GM21360 (cell line): Measurements from ENCODE around the gene PLA2G2A.

Source experiments
- ATAC-seq: cut with Tn5 transposase; IDR thresholded peaks from one replicate; pipeline ENCODE4 v1.9.1; 2021; ENCODE audit warnings: mild to moderate bottlenecking, moderate library complexity; ENCODE audit not compliant: unreplicated experiment

The PLA2G2A gene

GRCh38 chr1:19974822-19975416 is 4.5 kb downstream of the PLA2G2A start:
- ATAC-seq, result no peak

- ATAC-seq, result no peak
Observed at GRCh38 chr1:19973616-19974015, 5.8 kb downstream of the PLA2G2A start.

GRCh38 chr1:19971664-19972063 is 7.8 kb downstream of the PLA2G2A start:
- no peak for ATAC-seq

DNA sequence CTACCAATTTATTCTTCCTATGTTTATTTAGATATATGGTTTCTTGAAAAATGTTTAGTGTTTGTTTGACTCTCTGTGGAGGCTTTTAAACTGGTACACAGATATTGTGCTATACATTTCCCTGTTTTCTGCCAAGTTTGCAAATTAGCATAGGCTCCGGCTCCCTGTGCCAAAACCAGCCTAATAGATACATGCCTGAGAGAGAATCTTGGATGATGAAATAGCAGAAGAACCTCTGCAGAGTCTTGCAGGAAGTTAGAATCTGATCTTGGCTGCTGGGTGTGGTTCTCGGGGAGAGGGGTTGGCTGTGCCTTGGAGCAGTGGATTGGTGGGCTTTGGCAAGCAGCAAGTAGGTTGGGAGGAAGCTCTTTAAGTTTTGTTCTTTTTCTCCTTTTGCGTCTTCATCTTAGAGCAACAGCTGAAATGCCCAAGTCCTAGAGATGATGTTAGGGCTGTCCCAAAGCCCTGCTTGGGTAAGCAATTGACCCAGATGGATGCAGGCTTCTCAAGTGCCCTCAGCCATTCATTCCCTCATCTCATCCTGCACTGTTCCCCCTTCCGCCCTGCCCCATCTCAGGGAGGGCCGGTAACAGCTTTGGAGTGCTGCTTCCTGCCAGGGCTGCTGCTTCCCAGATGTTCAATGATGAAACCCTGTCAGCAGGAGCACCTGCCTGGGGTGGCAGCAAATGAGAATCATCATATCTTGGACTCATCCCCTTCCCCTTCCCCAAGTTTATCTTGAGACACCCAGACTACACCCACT is 9.3 kb downstream of the PLA2G2A start:
- ATAC-seq, result no peak

DNA sequence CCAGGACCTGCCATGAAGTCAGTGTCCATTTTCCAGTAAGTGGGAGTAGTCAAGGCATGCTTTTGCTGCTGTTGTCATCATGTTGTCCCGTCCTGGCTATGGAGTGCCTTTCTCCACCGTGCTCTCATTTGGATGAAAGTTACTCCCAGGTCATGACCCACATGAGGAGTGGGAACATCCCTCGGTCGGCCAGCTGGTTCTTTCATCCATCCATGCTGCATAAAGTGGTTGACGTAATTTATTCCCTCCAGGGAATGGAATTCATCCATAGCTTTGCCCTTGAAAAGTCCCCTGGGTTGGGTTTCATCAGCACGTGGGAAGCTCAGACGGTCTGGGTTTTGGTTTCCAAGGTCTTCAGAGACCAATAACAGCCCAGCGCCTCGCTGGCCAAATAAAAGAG is 11.6 kb downstream of the PLA2G2A start:
- ATAC-seq, result no peak

- ATAC-seq, result no peak
Observed at GRCh38 chr1:19964542-19964941, 14.9 kb downstream of the PLA2G2A start.

DNA sequence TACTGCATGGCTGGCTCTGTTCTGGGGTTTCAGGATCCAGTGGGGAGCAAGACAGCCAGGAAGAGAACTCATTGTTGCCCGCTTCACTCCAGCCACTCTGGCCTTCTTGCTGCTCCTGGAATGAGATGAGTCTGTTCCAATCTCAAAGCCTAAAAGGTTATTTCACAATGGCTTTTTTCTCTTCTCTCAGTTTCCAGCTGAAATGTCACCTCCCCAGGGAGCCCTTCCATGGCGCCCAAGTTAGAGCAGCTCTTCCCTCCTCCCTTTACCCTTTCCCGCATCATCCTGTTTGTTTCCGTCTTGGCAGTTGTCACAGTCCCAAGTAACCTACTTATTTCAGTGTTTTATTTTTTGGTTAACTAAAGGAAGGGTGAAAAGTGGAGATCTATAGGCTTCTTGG is 15.8 kb downstream of the PLA2G2A start:
- no peak for ATAC-seq

GRCh38 chr1:19960591-19960990 is 18.8 kb downstream of the PLA2G2A start:
- no peak for ATAC-seq

DNA sequence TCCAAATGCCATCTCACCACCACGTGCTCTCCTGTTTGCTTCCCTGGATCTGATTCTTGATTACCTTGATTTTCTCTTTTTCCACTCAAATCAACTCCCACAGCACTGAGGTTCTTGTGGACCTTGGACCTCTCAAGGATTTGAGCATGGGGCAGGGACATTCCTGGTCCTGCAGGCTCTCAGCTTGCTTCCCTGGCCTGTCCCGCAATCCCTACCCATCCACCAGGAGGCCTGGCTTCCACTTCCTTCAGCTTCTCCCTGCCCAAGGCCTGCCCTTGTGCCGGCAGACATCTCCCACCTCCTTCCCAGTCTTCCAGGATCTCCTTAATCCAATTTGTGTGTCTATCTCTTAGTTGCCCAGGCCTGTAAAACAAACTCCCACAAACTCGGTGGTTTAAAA is 21.6 kb downstream of the PLA2G2A start:
- no peak for ATAC-seq

DNA sequence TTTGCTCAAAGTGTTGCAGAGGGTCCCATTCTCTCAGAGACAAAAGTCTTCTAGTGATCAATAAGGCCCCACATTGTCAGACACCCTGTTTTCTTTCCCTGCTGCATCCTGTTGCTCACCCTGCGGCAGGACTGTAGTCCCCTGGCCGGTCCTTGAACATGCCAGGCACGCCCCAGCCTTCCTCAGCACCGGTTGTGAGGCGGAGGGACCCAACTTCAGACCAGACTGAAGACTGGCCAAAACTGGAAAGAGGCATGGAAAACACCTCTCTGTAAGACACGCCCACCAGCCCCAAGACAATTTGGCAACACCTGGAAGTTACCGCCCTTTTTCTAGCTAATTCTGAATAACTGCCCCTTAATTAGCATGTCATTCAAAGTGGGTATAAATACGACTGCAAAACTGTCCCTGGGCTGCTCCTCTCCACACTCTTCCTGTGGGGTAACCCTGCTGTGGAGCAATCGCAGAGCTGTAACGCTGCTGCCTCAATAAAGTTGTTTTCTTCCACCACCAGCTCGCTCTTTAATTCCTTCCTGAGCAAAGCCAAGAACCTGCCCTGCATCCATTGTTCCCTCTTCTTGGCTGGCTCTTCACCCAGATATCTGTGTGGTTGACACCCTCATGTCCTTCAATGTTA is 23.8 kb downstream of the PLA2G2A start:
- no peak for ATAC-seq

GRCh38 chr1:19954059-19954458 is 25.4 kb downstream of the PLA2G2A start:
- no peak for ATAC-seq

- no peak for ATAC-seq
Observed at GRCh38 chr1:19949016-19949415, 30.4 kb downstream of the PLA2G2A start.

DNA sequence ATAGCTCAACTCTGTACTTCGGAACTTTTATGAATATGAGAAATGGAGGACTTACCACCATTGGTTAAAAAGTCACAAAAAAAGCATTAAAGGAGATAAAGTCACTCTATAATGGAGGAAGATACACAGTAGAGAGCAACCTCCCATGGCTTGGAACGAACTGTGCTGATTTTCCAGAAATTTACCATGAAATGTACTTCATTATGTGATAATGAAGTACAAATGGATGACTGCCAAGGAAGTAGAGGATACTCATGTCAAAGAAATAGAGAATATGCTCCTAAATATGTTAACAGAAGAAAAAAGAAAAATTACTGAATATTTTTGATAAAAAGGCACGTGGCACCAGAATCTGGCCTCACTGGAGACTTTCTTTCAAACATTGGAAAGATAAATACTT is 32.4 kb downstream of the PLA2G2A start:
- no peak for ATAC-seq

DNA sequence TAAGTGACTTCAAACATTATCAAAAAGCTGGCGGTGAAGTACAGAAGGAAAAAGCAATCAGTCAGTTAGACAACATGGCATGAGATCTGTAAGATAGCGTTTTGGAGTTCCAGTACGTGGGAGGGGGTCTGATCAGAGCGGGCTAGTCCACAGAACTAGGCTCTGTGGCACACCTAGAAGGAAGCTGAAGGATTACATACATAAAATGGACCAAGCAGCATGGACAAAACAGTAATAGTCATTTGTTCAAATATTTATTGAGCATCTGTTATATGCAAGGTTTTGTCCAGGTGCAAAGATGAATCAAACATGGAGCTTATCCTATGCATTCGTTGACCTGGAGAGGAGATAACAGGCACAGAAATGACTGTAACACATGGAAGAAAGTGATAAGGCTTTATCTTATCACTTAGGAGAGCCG is 33.1 kb downstream of the PLA2G2A start:
- no peak for ATAC-seq

- ATAC-seq, result no peak
Observed at GRCh38 chr1:19945914-19946313, 33.5 kb downstream of the PLA2G2A start.

DNA sequence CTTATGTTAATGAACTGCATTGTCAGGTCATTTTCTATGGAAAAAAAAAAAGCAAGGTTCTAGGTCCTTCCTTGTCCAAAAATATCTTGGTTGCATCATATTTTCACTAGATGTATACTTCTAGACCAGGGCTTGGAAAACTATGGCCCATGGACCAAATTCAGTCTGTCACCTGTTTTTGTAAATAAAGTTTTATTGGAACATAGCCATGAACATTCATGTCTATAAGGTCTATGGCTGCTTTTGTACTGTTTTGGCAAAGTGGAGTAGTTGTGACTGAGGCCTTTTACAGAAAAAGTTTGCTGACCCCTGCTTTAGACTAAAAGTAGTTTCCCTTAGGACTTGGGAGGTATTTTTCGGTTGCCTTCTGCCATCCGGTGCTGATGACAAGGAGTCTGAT is 36.8 kb downstream of the PLA2G2A start:
- no peak for ATAC-seq

DNA sequence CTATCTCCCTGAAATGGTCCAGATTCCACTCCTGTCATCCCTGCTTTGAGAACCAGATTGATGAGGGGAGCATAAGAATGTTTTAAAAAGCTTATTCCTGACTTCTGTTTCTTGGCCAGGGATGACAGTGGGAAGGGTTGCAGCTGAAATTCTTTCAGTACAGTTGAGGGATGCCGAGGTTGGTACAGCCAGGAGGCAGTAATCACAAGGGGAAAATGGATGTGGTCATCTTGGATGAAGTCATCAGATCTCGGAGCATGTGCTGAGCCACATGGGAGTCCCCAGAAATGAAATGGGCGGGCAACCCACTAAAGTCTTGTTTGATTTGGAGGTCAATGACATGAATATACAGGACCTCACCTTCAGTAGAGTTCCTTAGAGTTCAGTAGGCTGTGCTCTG is 37.3 kb downstream of the PLA2G2A start:
- ATAC-seq, result no peak

GRCh38 chr1:19941206-19941568 is 38.2 kb downstream of the PLA2G2A start:
- ATAC-seq, result no peak

DNA sequence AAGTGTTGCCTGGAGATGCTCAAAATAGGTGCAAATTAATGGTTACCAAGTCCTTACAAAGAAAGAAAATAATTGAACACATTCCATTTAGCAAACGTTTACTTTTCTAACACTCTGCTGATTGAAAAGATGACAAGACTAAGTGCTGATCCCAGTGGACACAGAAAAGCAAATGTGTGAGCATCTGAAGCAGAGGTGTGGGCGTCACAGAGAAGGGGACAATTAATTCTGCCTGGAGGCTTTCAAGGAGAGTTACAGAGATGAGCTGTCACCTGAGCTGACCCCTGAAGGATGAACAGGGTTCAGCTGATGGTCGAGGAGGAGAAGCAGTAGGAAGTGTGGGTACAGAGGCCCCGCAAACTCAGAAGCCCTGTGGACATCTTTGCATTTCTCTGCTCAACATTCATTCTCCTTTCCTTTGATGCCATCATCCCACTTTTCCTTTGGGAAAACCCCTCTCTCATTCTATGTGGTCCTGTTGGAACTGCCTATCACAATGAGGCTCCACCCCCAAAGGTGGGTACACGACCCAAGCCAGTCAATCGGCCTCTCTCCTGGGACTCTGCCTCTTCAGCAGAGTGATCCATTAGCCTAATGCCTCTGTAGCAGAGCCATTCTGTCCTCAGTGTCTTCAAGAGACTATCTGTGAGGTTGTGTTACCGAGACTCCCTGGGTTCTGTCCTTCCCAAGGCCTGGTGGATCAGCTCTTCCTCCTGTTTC is 38.8 kb downstream of the PLA2G2A start:
- no peak for ATAC-seq

- ATAC-seq, result no peak
Observed at GRCh38 chr1:19938472-19938871, 40.9 kb downstream of the PLA2G2A start.

DNA sequence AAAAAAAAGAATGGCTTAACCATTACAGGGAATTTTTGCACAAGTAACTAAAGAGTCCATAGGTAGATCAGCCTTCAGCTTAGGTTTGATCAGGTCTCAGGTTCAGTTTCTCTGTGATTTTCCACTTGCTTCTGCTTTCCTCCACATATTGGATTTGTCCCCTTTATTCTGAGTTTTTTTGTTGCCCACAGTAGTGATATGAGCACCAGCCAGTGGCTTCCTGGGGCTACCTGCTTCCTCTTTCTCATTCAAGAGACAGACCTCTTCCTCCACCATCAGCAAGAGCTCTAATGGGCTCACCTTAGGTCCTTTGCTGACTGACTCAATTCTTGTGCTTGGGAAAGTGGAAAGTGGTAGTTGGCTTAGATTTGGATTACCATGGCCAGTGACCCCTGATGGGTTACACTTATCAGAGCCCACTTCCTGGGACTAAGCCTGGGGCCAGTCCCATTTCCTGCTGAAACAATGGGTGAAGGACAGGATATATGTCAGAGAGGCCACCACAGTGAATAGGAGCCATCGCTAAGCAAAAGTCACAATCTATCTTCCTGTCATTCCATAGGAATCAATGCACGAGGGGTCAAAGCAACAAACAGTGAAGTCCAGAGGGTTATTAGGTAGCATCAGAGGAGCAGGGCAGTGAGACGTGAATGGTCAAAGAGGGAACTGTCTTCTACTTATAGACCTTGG is 43.2 kb downstream of the PLA2G2A start:
- no peak for ATAC-seq
